Osteoblast (primary cell): Measurements from ENCODE around the gene SQSTM1. TPM values are rescaled to one million over a fixed set of nuclear protein-coding genes. Genes with fewer than 3 reads are reported as not detected.
A peak's percentile ranks its signal among the peaks of the same experiment; 100 is the strongest.

ENCODE experiments used
- DNase-seq: peaks from one replicate; pipeline ENCODE4 v3.0.0; 2011; ENCODE audit warnings: low spot score, mixed read lengths; ENCODE audit not compliant: insufficient read length; ENCODE audit errors: missing footprints
- H2AFZ ChIP-seq: 2 replicates; pipeline ENCODE4 v1.6.0; 2011; ENCODE audit warnings: mild to moderate bottlenecking, low read length
- H3K27ac ChIP-seq: 2 replicates; pipeline ENCODE4 v1.5.1; 2011; ENCODE audit warnings: mild to moderate bottlenecking, low read depth, low read length, moderate library complexity
- H3K27me3 ChIP-seq: 2 replicates; pipeline ENCODE4 v1.6.0; 2012; ENCODE audit warnings: mild to moderate bottlenecking, control low read depth, inconsistent platforms, low read length, moderate library complexity; ENCODE audit not compliant: insufficient read depth
- H3K36me3 ChIP-seq: 2 replicates; pipeline ENCODE4 v1.5.1; 2011; ENCODE audit warnings: mild to moderate bottlenecking, low read length, control low read depth, moderate library complexity; ENCODE audit not compliant: insufficient read depth
- H3K4me1 ChIP-seq: 2 replicates; pipeline ENCODE4 v1.5.1; 2011; ENCODE audit warnings: mild to moderate bottlenecking, low read length, control low read depth, moderate library complexity; ENCODE audit not compliant: insufficient read depth
- H3K4me2 ChIP-seq: 2 replicates; pipeline ENCODE4 v1.6.0; 2011; ENCODE audit warnings: mild to moderate bottlenecking, low read length; ENCODE audit not compliant: insufficient read depth
- H3K4me3 ChIP-seq: fragments of 200-600 bp; sonication (generic); 3 replicates; pipeline ENCODE4 v1.5.1; 2012; ENCODE audit warnings: mild to moderate bottlenecking, low read length, inconsistent platforms; ENCODE audit not compliant: insufficient read depth
- H3K79me2 ChIP-seq: 2 replicates; pipeline ENCODE4 v1.6.0; 2012; ENCODE audit warnings: mild to moderate bottlenecking, low read length, control low read depth, inconsistent platforms; ENCODE audit not compliant: insufficient read depth
- H3K9me3 ChIP-seq: 2 replicates; pipeline ENCODE4 v1.5.1; 2011; ENCODE audit warnings: low read depth, low read length, control low read depth
- H4K20me1 ChIP-seq: 2 replicates; pipeline ENCODE4 v1.6.0; 2012; ENCODE audit warnings: mild to moderate bottlenecking, low read length, control low read depth; ENCODE audit not compliant: insufficient read depth
- CTCF ChIP-seq: IDR thresholded peaks from 2 replicates; pipeline ENCODE4 v1.5.1; 2011; ENCODE audit warnings: mild to moderate bottlenecking, low read depth, low read length, moderate library complexity; ENCODE audit errors: extremely low read depth
- total RNA-seq: library from RNA; depleted of rRNA; stranded (reverse); fragments of >200 nt; gene quantifications from 2 replicates; pipeline ENCODE4 v1.2.3, GENCODE V29; 2012

Gene SQSTM1
- total RNA-seq, 1 donor, result 992 TPM

GRCh38 chr5:179816796-179817469 lies 3.8 kb upstream of the SQSTM1 start:
- no peak for TF ChIP-seq CTCF
- H3K27ac ChIP-seq, result no peak overlapping the region
- H3K9me3 ChIP-seq, result no peaks in the 10 kb centered on the region
- peak overlapping the region; percentile 66 for H3K4me3 ChIP-seq
- peak; percentile 82 for DNase-seq
- H3K4me2 ChIP-seq, result peak overlapping the region; percentile 82
- H3K4me1 ChIP-seq, result peaks cover 32% of the 10 kb centered on the region
- H3K36me3 ChIP-seq, result no peaks in the 10 kb centered on the region
- H2AFZ ChIP-seq, result no peak overlapping the region
- H3K79me2 ChIP-seq, result peaks cover 21% of the 10 kb centered on the region
- no peaks in the 10 kb centered on the region for H3K27me3 ChIP-seq
- H4K20me1 ChIP-seq, result peaks cover 7% of the 10 kb centered on the region

- peaks cover 12% of the 10 kb centered on the region for H4K20me1 ChIP-seq
- no peak overlapping the region for H3K27ac ChIP-seq
- no peaks in the 10 kb centered on the region for H3K36me3 ChIP-seq
- peak overlapping the region; percentile 82 for H3K4me2 ChIP-seq
- peaks cover 37% of the 10 kb centered on the region for H3K4me1 ChIP-seq
- no peaks in the 10 kb centered on the region for H3K27me3 ChIP-seq
- no peak overlapping the region for H2AFZ ChIP-seq
- peak; percentile 70 for DNase-seq
- no peaks in the 10 kb centered on the region for H3K9me3 ChIP-seq
- peaks cover 27% of the 10 kb centered on the region for H3K79me2 ChIP-seq
- no peak for TF ChIP-seq CTCF
- peak overlapping the region; percentile 66 for H3K4me3 ChIP-seq
Observed at GRCh38 chr5:179817470-179817840, 3.2 kb upstream of the SQSTM1 start.

GRCh38 chr5:179817890-179818745 lies 2.6 kb upstream of the SQSTM1 start:
- H4K20me1 ChIP-seq, result peaks cover 19% of the 10 kb centered on the region
- peak overlapping the region; percentile 86 for H3K4me2 ChIP-seq
- DNase-seq, result peak; percentile 71
- H3K4me3 ChIP-seq, result peak overlapping the region; percentile 61
- no peak for TF ChIP-seq CTCF
- H3K27me3 ChIP-seq, result no peaks in the 10 kb centered on the region
- peaks cover 6% of the 10 kb centered on the region for H3K36me3 ChIP-seq
- H2AFZ ChIP-seq, result peak overlapping the region; percentile 42
- no peaks in the 10 kb centered on the region for H3K9me3 ChIP-seq
- peak overlapping the region; percentile 86 for H3K27ac ChIP-seq
- peaks cover 33% of the 10 kb centered on the region for H3K79me2 ChIP-seq
- peaks cover 43% of the 10 kb centered on the region for H3K4me1 ChIP-seq

GRCh38 chr5:179818746-179819295 lies 1.9 kb upstream of the SQSTM1 start:
- DNase-seq, result peak; percentile 99
- Histone ChIP-seq H3K27ac (peak overlapping the region; percentile 86), H3K79me2 (peaks cover 40% of the 10 kb centered on the region), H3K4me1 (peaks cover 43% of the 10 kb centered on the region), H2AFZ (peak overlapping the region; percentile 42), H3K9me3 (no peaks in the 10 kb centered on the region), H3K27me3 (no peaks in the 10 kb centered on the region), H3K4me2 (peak overlapping the region; percentile 86), H3K4me3 (peak overlapping the region; percentile 61), H3K36me3 (peaks cover 12% of the 10 kb centered on the region), H4K20me1 (peaks cover 26% of the 10 kb centered on the region)
- TF ChIP-seq CTCF, result no peak
